GM21717 (cell line): ENCODE results near the gene COL13A1.

ENCODE experiments used
- ATAC-seq: cut with Tn5 transposase; IDR thresholded peaks from one replicate; pipeline ENCODE4 v1.9.1; 2021; ENCODE audit warnings: mild to moderate bottlenecking, moderate library complexity; ENCODE audit not compliant: unreplicated experiment

COL13A1 gene

DNA sequence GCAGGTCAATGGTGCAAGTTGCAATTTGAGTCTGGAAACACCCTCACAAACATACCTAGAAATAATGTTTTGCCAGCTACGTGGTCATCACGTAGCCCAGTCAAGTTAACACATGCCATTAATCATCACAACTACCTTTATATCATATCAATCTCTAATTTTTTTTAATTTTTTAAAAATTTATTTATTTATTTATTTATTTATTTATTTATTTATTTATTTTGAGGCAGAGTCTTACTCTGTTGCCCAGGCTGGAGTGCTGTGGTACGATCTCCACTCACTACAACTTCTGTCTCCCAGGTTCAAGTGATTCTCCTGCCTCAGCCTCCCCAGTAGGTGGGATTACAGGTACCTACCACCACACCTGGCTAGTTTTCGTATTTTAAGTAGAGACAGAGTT is 198.6 kb downstream of the COL13A1 start:
- ATAC-seq: no peak

DNA sequence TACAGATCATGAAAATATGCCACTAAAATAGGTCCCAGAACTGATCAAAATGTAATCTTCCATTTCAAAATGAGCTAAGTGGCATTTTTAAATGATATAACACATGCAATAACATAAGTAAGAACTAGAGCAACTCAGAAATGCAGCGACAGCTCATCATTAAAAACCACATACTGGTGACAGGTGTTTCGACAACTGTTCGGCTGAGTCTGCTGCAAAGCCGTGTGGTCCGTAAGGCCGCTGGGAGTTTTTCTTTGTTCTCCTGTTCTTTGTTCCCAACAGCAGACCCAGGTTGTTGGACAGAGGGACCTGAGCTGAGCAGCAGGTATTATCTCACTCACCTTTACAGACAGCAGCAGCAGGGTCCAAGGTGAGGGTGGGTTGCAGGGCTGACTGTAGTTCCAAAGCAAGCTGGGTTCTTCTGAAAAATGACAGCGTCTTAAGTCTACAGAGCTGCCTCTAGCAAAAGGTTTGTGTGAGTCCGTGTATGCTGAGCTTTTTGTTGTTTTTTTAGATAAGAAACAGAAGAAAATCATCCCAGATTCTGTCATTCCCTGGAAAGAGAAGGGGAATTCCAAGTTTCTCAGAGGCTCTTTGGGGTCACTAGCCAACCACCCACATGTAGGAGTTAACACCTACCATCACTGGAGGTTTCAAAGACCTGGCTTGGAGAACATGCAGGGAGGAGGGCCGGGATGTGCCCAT is 205.6 kb downstream of the COL13A1 start:
- ATAC-seq: no peak
